Kidney epithelial cell (primary cell): ENCODE results near the gene PPIP5K1. TPM values are rescaled to one million over a fixed set of nuclear protein-coding genes. Genes with fewer than 3 reads are reported as not detected.
A peak's percentile ranks its signal among the peaks of the same experiment; 100 is the strongest.

ENCODE experiments used
- DNase-seq: peaks from one replicate; pipeline ENCODE4 v3.0.0-alpha.2; 2010; ENCODE audit warnings: low read depth
- H3K27me3 ChIP-seq: 2 replicates; pipeline ENCODE4 v1.6.0; 2011; ENCODE audit warnings: low read length; ENCODE audit not compliant: control insufficient read depth, insufficient read depth
- H3K36me3 ChIP-seq: 2 replicates; pipeline ENCODE4 v1.5.1; 2011; ENCODE audit warnings: low read length; ENCODE audit not compliant: control insufficient read depth, insufficient read depth
- H3K4me3 ChIP-seq: 2 replicates; pipeline ENCODE4 v1.5.1; 2011; ENCODE audit warnings: low read depth, mild to moderate bottlenecking, control low read depth, low read length
- CTCF ChIP-seq: IDR thresholded peaks from 2 replicates; pipeline ENCODE4 v1.5.1; 2011; ENCODE audit warnings: mild to moderate bottlenecking, moderate library complexity, low read length, control low read depth, inconsistent platforms; ENCODE audit not compliant: insufficient read depth, poor library complexity, severe bottlenecking
- total RNA-seq: library from RNA; depleted of rRNA; stranded (reverse); fragments of >200 nt; gene quantifications from 2 replicates; pipeline ENCODE4 v1.2.3, GENCODE V29; 2015

PPIP5K1 gene
- total RNA-seq, 1 donor from 2014 or later, result 20.8 TPM

DNA sequence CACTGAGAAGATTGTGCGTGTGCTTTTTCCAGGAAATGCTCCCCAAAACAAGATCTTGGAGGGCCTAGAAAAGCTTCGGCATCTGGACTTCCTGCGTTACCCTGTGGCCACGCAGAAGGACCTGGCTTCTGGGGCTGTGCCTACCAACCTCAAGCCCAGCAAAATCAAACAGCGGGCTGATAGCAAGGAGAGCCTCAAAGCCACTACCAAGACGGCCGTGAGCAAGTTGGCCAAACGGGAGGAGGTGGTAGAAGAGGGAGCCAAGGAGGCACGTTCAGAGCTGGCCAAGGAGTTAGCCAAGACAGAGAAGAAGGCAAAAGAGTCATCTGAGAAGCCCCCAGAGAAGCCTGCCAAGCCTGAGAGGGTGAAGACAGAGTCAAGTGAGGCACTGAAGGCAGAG, 67.8 kb downstream of the PPIP5K1 start:
- Histone ChIP-seq H3K36me3 (no peaks in the 10 kb centered on the region), H3K27me3 (peaks cover 9% of the 10 kb centered on the region), H3K4me3 (no peak overlapping the region)
- DNase-seq, result no peak
- no peak for TF ChIP-seq CTCF

- no peaks in the 10 kb centered on the region for H3K36me3 ChIP-seq
- TF ChIP-seq CTCF, result no peak
Measured at GRCh38 chr15:43521419-43521818, 68.6 kb downstream of the PPIP5K1 start.

DNA sequence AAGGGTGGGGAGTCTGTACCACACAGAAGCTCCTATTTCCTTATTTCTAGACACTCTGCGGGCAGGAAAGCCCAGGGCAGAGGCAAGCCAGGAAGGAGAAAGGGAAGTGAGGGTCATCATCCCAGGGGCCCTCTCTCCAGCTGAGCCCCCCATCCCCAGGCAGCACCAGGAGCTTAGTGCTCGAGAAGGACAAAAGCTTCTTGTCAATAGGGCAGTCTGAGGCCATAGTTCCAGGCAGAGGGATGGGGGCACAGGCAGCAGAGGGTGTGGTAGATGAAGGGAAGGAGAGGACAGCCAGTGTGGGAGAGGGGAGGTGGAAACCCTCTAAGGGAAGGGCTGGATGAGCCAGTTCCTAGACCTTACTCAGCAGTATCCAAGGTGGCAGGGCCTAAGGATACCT, 69.9 kb downstream of the PPIP5K1 start:
- H3K27me3 ChIP-seq, result peaks cover 11% of the 10 kb centered on the region
- DNase-seq, result no peak

More at GRCh38 chr15:43521419-43521818, 68.6 kb downstream of the PPIP5K1 start:
- no peak overlapping the region for H3K4me3 ChIP-seq
- peaks cover 11% of the 10 kb centered on the region for H3K27me3 ChIP-seq
- DNase-seq, result no peak

GRCh38 chr15:43519196-43519595, 70.8 kb downstream of the PPIP5K1 start:
- Histone ChIP-seq H3K36me3 (no peaks in the 10 kb centered on the region), H3K27me3 (peaks cover 11% of the 10 kb centered on the region), H3K4me3 (no peak overlapping the region)
- no peak for TF ChIP-seq CTCF
- no peak for DNase-seq

More for the DNA sequence above, 69.9 kb downstream of the PPIP5K1 start:
- Histone ChIP-seq H3K36me3 (no peaks in the 10 kb centered on the region), H3K4me3 (no peak overlapping the region)
- no peak for TF ChIP-seq CTCF

DNA sequence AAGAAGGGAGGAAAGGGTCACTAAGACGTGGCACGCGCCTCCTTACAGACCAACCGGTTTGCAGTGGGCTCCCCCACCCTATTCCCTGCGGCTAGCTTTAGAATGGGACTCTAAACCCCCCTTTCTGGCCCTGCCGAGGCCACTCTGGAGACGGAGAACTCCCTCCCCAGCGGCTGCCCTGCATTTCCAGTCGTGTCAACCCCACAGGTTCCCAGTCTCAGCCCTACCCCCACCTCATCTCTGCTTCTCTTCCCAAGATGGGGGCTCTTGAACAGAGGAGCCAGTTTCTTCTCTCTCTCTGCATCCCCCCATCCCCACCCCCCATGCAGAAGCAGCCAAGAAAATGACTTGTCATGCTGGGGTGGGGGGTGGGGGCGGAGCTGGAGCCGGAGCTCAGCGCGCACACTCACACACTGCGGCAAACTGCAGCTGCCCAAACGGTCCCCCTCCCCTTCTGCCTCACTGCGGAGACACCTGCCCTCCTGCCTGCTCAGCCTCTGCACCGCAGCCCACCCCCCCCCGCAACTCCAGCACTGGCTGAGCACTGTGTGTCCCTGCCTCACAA, 71.7 kb downstream of the PPIP5K1 start:
- peak overlapping the region; percentile 43 for H3K4me3 ChIP-seq
- no peak for DNase-seq
- no peaks in the 10 kb centered on the region for H3K36me3 ChIP-seq
- no peak for TF ChIP-seq CTCF
- peaks cover 11% of the 10 kb centered on the region for H3K27me3 ChIP-seq
